ENCODE data around the gene STK38.

- no peak for TF ChIP-seq CTCF (conservative IDR thresholded peaks at IDR 0.05; ENCODE audit: low read length)
- TF ChIP-seq EZH2phosphoT487 (IDR thresholded peaks at IDR 0.05; ENCODE audit: borderline replicate concordance) = no peak
Measured at GRCh38 chr6:36578030-36578429, 30.8 kb upstream of the STK38 start.

Data from Loucy (cell line).